ENCODE results near the gene CUTA.

The CUTA gene, protein sequence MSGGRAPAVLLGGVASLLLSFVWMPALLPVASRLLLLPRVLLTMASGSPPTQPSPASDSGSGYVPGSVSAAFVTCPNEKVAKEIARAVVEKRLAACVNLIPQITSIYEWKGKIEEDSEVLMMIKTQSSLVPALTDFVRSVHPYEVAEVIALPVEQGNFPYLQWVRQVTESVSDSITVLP

DNA sequence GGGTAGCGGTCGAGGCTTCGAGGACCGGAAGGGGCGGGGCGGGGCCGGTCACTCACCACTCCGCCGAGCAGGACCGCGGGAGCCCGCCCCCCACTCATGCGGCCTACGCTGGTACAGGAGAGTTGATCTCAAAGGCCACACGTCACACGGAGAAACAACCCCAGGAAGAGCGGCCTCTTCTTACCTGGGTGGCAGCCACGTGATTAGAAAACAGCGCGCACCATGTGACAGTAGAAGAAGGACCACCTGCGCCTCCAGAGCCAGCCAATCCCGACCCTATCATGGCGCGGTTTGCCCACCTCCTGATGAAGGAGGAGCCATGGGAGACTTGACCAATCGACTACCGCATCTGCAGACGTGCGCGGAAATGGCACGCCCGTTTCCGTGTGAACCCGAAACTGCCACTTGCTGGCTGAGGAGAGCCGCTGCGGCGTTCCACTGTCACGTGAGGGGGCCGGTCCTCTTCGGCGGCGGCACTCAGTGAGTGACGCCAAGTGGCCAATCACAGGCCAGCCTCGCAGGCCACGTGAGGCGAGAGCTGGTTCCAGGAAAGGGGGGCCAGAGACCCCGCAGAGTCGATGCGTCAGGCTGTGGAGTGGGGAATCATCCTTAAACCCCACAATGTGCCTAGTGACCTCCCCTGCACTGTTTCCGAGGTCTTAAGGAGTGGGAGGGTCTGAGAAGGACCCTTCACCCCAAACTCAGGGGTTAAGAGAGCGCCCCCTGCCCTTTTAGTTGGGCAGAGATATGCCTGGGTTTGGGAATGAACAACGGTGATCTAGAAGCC, at the start of gene CUTA:
Gene CUTA (minus strand): TSS at position 205 of the 787 bp plus-strand sequence. CDS start 107 bp downstream, at position 98.
- in situ Hi-C loops (cut with MboI; ENCODE audit: low sequenced_read_pairs): no loop called here

DNA sequence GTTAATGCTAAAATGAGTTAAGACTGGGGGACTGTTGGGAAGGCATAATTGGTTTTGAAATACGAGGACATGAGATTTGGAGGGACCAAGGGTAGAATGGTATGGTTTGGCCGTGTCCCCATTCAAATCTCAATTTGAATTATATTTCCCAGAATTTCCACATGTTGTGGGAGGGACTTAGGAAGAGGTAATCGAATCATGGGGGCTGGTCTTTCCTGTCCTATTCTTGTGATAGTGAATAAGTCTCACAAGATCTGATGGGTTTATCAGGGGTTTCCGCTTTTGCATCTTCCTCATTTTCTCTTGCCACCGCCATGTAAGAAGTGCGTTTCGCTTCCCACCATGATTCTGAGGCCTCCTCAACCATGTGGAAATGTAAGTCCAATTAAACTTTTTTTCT, 49.2 kb upstream of the CUTA start:
- in situ Hi-C loops (cut with MboI; ENCODE audit: low sequenced_read_pairs): no loop called here

DNA sequence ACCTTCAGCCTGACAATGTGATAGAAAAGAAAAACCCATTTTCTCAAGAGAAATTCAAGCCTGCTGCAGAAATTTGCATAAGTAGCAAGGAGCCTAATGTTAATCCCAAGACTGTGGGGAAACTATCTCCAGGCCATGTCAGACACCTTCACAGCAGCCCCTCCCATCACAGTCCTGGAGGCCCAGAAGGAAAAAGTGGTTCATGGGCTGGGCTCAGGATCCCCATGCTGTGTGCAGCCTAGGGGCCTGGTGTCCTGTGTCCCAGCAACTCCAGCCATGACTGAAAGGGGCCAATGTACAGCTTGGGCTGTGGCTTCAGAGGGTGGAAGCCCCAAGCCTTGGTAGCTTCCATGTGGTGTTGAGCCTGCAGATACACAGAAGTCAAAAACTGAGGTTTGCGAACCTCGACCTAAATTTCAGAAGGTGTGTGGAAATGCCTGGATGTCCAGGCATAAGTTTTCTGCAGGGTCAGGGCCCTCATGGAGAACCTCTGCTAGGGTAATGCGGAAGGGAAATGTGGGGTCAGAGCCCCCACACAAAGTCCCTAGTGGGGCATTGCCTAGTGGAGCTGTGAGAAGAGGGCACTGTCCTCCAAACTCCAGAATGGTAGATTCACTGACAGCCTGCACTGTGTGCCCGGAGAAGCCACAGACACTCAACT, 48.3 kb upstream of the CUTA start:
- in situ Hi-C loops (cut with MboI; ENCODE audit: low sequenced_read_pairs): no loop called here

DNA sequence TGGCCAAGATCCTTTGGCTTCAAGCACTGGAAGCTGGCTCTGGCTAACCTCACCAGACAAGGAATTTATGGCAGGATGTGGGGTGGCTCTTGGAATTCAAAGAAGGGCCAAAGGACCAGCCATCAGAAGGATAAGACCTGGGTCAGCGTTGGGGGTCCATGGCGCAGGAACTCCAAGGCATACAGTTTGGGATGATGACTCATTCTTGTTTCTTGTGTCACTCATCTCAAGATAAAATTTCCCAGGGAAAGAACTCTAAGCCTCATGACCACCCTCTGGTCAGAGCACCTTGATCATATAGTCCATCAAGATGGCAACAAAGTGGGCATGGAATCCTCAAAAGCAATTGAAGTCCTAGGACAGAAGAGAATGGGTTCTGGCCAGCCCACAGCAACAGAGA, 41.3 kb upstream of the CUTA start:
- in situ Hi-C loops (cut with MboI; ENCODE audit: low sequenced_read_pairs): no loop called here

DNA sequence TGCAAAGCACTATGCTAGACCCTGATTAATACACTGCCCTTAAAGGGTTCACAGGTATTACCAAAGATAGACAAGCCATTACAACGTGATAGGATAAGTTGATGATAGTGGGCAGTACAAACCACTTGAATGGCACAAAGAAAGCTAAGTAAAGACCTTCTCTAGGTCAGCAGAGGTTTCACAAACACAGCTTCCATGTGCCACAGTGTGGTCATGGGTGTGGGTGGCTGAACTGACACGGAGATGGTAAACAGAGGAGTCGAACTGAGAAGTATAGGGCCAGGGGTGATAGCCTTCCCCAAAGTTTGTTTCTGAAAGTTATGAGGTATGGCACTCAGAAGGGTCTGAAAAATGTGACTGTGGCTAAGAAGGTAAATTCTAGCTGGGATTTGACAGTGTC, 40.8 kb upstream of the CUTA start:
- in situ Hi-C loops (cut with MboI; ENCODE audit: low sequenced_read_pairs): no loop called here

DNA sequence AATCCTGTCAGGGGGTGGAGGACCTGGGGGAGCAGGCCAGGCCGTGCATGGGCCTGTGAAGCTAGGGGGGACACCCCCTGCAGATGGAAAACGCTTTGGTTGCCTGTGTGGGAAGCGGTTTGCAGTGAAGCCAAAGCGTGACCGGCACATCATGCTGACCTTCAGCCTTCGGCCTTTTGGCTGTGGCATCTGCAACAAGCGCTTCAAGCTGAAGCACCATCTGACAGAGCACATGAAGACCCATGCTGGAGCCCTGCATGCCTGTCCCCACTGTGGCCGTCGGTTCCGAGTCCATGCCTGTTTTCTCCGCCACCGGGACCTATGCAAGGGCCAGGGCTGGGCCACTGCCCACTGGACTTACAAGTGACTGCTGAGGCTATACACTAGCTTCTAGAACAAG, 38.2 kb upstream of the CUTA start:
- in situ Hi-C loops (cut with MboI; ENCODE audit: low sequenced_read_pairs): no loop called here

DNA sequence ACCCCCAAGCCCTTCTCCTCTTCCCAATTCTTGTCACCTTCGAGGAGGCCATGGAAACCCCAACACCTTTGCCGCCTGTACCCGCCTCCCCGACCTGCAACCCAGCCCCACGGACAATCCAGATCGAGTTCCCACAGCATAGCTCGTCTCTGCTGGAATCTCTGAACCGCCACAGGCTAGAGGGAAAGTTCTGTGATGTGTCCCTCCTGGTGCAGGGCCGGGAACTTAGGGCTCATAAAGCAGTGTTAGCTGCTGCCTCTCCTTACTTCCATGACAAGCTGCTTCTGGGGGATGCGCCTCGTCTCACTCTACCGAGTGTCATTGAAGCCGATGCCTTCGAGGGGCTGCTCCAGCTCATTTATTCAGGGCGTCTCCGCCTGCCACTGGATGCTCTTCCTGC, 37.1 kb upstream of the CUTA start:
- in situ Hi-C loops (cut with MboI; ENCODE audit: low sequenced_read_pairs): no loop called here

DNA sequence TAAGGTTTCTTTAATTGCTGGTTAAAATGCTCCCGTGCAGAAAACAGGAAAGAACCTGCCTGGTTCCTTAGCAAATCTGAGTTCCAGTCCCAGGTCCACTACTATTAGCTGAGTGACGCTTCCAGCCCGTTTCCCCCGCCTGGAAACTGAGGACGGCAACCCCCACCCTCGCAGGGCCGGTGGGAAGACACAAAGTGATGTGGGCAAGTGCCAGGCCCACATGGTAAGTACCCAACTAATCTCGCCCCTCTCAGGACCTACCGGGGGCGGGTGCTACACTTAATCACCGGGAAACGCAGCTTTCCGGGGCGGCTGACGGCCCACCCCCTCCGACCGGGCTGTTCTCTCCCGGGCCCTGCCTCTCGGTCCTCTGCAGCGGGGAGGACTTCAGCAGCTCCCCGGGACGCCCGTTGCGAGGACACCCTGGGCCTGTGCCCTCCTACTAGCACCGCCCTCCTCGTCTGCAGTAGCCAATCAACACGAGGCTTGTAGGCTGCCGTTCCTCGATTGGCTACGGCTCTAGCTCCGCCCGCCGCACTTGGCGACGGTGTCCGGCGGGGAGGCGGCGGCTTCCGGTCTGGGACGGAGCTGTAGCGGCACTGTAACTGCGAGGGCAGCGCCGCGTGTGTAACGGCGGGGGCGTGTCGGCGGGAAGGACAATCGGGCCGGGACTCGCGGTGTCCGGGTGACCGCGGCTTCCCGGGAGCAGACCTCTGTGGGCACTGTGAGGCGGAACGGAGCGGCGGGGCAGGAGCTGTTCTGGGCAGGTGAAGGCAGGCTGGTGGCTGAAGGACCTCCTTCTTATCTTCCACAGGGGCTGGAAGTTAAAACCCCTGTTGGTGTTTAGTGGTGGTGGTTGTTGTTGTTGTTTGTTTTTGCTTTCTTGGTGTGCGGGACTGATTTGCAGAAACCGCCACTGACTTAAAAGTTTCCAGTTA, 36.4 kb upstream of the CUTA start, which contains the start of gene ZBTB9:
Gene ZBTB9 (plus strand): TSS at position 568 of the 938 bp plus-strand sequence. CDS start 525 bp downstream, outside the sequence.
- in situ Hi-C loops (cut with MboI; ENCODE audit: low sequenced_read_pairs): no loop called here

DNA sequence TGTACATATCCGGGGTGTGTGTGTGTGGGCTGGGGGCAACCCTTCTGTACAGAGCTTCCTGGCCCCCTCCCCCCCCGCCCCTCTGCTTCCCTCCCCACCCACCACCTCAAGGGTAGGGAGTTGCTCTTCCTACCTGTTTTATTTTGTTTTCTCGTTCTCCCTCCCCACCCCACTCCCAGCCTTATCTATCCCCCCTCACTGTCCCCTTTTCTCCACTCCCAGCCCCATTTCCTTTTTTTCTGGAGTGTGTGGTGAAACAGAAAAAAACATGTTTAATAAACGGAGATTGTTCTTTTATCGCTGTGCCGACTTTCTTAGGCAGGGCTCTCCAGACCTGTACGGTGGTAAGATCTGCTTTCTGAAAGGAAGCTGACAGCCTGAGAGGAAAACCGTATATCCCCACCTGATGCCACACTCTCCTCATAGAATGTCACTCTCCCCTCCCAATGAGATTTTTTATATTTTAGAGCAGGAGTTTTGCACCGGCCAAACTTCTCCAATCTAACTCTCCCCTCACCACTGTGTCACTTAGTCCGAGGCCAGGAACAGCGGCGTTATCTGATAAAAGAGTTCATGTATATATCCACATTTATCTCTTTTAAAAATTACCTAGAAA, 35.6 kb upstream of the CUTA start:
- in situ Hi-C loops (cut with MboI; ENCODE audit: low sequenced_read_pairs): no loop called here

DNA sequence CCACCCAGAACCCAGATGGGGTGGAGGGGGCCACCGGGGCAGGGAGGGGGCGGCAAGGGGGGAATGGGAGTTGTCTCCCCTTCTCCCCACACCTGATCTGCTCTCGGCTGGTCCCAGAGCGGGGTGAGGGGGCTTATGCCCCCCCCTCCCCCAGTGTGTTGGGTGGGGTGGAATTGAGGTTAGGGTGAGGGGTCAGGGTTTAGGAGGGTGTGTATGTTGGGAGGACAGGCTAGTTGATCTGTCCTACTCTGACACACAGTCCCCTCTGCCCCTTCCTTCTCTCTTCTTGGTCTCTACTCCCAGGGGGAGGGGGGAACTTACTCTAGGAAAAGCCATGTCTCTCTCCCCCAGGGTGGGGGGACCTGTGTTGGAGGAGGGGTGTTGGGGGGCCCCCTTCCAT, 34.6 kb upstream of the CUTA start:
- in situ Hi-C loops (cut with MboI; ENCODE audit: low sequenced_read_pairs): no loop called here

DNA sequence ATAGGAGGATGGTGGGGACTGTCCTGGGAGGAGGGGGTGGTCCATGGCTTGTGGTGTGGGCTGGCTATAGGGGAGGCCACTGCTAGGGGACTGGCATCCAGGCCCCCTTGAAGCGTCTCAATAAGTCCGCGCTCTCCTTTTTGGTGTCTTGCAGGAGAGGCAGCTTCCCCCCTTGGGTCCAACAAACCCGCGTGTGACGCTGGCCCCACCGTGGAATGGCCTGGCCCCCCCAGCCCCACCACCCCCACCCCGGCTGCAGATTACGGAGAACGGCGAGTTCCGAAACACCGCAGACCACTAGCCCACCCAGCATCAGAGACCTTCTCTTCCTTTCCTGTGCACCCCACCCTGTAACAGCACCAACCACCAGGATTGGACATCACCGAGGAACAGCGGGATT, 33.7 kb upstream of the CUTA start:
- in situ Hi-C loops (cut with MboI; ENCODE audit: low sequenced_read_pairs): no loop called here

DNA sequence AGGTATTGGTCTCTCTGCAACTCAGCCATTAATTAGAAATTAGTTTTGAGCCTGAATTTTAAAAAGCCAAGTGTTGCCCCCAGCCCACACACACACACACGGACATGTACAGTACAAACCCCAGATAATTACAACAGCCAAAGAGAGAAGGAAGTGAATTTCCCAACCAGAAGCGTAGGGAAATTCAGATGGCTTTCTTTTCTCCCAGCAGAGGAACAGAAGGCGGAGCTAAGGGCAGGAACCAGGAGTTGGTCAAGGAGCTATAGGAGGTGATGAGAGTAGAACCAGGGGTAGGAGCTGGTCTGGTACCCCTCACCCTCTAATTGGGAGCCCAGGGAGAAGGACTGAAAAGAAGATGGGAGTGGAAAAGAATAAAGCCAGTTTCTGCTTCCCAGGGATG, 32.5 kb upstream of the CUTA start:
- in situ Hi-C loops (cut with MboI; ENCODE audit: low sequenced_read_pairs): no loop called here

DNA sequence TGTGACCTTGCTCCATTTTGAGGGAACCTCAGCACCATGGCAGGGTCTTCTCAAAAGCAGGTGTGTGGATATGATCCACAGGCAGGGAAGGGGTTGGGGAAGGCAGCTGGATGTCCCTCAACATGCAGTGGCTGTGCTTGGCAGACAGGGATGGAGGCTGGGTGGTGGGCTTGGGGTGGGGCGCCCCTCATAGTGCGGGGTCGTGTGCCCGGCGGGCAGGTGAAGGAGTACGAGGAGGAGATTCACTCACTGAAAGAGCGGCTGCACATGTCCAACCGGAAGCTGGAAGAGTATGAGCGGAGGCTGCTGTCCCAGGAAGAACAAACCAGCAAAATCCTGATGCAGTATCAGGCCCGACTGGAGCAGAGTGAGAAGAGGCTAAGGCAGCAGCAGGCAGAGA, 28.4 kb upstream of the CUTA start:
- in situ Hi-C loops (cut with MboI; ENCODE audit: low sequenced_read_pairs): no loop called here

DNA sequence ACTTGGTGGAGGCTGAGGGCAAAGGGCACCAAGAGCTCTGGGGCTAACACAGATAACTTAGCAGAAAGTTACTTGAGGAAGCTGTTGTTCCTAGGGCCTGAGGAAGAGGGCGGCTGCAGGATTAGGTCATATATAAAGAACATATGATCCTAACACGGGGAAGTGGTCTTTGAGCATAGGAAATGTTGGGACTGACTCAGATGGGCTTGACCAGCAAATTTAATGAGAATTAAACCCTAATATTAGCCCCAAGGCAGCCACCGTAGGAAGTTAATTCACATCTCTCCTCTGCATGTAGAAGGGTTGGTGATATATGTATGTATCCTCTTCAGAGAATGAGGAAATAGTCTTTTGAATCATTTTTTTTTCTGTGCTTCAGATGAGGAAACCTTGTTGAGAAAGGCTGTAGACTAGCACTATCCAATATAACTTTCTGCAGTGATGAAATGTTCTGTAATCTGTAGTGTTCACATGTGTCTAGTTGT, 27.3 kb upstream of the CUTA start:
- in situ Hi-C loops (cut with MboI; ENCODE audit: low sequenced_read_pairs): no loop called here

DNA sequence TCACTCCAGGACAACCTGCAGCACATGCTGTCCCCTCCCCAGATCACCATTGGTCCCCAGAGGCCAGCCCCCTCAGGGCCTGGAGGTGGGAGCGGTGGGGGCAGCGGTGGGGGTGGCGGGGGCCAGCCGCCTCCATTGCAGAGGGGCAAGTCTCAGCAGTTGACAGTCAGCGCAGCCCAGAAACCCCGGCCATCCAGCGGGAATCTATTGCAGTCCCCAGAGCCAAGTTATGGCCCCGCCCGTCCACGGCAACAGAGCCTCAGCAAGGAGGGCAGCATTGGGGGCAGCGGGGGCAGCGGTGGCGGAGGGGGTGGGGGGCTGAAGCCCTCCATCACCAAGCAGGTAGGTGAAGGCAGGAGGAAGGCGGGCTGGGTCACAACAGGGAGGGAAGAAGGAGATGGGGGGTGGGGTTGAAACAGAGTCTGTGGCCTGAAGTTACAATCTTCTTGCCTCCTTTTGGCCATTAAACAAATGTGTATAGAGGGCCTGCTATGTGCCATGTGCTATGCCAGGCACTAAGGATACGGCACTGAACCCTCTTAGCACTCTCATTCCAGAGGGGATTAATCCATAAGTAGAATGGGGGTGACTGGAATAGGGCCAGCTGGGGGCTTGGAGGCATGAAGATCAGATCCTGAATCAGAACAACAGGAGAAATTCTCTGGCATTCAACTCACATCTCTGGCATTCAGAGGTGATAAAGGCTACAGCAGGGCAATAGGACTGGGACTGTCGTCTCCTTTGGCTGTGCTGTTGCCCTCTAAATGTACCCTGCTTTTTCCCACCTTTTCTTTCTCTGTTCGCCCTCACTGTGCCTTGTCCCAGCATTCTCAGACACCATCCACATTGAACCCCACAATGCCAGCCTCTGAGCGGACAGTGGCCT, 26.0 kb upstream of the CUTA start:
- in situ Hi-C loops (cut with MboI; ENCODE audit: low sequenced_read_pairs): no loop called here

DNA sequence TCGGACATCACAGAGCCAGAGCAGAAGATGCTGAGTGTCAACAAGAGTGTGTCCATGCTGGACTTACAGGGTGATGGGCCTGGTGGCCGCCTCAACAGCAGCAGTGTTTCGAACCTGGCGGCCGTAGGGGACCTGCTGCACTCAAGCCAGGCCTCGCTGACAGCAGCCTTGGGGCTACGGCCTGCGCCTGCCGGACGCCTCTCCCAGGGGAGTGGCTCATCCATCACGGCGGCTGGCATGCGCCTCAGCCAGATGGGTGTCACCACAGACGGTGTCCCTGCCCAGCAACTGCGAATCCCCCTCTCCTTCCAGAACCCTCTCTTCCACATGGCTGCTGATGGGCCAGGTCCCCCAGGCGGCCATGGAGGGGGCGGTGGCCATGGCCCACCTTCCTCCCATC, 25.1 kb upstream of the CUTA start:
- in situ Hi-C loops (cut with MboI; ENCODE audit: low sequenced_read_pairs): no loop called here

DNA sequence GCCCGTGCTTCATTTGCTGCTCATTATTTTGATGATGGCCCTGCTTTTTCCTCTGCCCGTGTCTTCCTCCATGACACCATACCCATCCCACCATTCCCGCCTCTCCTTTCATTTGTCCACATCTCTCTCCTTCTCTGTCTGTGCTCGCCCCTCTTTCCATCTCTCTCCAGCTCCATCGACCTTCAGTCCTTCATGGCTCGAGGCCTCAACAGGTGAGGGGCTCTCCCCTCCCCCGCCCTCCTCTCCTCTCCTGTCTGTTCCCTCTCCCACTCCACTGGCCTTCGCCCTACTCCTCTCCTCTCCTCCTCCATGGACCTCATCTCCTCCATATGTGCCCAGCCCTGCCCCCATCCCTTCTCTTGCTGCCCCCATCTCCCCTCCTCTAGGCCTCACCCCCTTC, 24.4 kb upstream of the CUTA start:
- in situ Hi-C loops (cut with MboI; ENCODE audit: low sequenced_read_pairs): no loop called here

DNA sequence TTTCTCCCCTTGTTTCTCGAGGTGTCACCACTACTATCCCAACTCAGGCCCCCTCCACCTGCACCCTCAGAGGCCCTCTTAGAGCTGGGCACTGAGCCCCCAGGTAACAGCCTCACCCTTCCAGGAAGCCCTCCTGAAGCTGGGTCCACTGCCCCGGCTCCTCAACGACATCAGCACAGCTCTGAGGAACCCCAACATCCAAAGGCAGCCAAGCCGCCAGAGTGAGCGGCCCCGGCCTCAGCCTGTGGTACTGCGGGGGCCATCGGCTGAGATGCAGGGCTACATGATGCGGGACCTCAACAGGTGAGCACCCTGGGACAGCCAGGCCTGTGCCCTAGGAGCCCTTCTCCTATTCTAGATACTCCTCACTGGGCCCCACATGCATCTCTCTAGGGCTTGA, 23.6 kb upstream of the CUTA start:
- in situ Hi-C loops (cut with MboI; ENCODE audit: low sequenced_read_pairs): no loop called here

DNA sequence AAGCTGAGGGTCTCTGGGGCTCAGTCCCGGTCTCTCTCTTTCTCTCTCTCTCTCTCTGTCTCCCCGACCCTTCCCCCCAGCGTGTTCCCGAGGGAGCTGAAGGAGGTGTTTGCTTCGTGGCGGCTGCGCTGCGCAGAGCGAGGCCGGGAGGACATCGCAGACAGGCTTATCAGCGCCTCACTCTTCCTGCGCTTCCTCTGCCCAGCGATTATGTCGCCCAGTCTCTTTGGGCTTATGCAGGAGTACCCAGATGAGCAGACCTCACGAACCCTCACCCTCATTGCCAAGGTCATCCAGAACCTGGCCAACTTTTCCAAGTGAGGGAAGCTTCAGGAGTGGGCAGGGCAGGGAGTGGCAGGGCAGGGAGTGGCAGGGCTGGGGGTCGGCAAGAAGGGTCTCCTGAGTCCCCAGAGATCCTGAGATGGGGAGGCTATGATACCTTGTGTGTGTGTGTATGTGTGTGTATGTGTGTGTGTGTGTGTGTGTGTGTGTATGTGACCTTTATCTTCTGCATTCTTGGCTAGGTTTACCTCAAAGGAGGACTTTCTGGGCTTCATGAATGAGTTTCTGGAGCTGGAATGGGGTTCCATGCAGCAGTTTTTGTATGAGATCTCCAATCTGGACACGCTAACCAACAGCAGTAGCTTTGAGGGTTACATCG, 22.9 kb upstream of the CUTA start:
- in situ Hi-C loops (cut with MboI; ENCODE audit: low sequenced_read_pairs): no loop called here
